K562 (cell line): ENCODE measurements around the gene ORC4. TPM values are rescaled to one million over a fixed set of nuclear protein-coding genes. Genes with fewer than 3 reads are reported as not detected.

Experiments
- BCOR ChIP-seq: fragments of 450-650 bp; IDR thresholded peaks from 2 replicates; pipeline ENCODE4 v1.6.1; 2016
- CBX1 ChIP-seq: sonication (generic); IDR thresholded peaks from 2 replicates; pipeline ENCODE4 v1.6.1; 2016; ENCODE audit warnings: antibody characterized with exemption, low read depth, mild to moderate bottlenecking
- CHD2 ChIP-seq: IDR thresholded peaks from 2 replicates; pipeline ENCODE4 v1.6.1; 2011; ENCODE audit warnings: low read depth, low read length
- CREBBP ChIP-seq: IDR thresholded peaks from one replicate; pipeline ENCODE4 v1.6.1; 2012; ENCODE audit warnings: low read depth, mild to moderate bottlenecking, control low read depth, inconsistent platforms, low read length
- HNRNPLL ChIP-seq: fragments of 200-400 bp; formaldehyde crosslinking; IDR thresholded peaks from 2 replicates; pipeline ENCODE4 v1.6.1; 2017; ENCODE audit warnings: low read length, low read depth, mild to moderate bottlenecking; ENCODE audit not compliant: poor library complexity, severe bottlenecking
- POU5F1 ChIP-seq: fragments of 150-350 bp; IDR thresholded peaks from 2 replicates; pipeline ENCODE4 v1.6.1; 2014; ENCODE audit warnings: borderline replicate concordance, low read length, low read depth, mild to moderate bottlenecking; ENCODE audit not compliant: partially characterized antibody
- PTTG1 ChIP-seq: fragments of 450-650 bp; IDR thresholded peaks from 2 replicates; pipeline ENCODE4 v1.6.1; 2016; ENCODE audit warnings: low read depth, mild to moderate bottlenecking, missing genetic modification characterization, missing compliant biosample characterization
- ZNF444 ChIP-seq: fragments of 250-450 bp; sonication (Bioruptor Pico); IDR thresholded peaks from 2 replicates; pipeline ENCODE4 v1.4.0; 2020; ENCODE audit warnings: mild to moderate bottlenecking, moderate library complexity
- polyA plus RNA-seq, 8 experiments: library from polyadenylated mRNA; depleted of rRNA in 4 of 8; stranded (reverse) in 5 of 8; unstranded in 3 of 8; fragments of >200 nt; fragmentation: Nextera tagmentation in 2 of 8; fragmentation: Illumina TruSeq in 1 of 8; extraction: Ambion mirVana in 2 of 8; extraction: Trizol in 1 of 8; gene quantifications; 2 replicates each; pipeline versions ENCODE4 v1.2.1 to v1.2.3, GENCODE V29; 2011 to 2014; ENCODE audit warnings: inconsistent platforms in 1 of 8, missing spikeins in 1 of 8
- total RNA-seq, 7 experiments: library from RNA; depleted of rRNA in 6 of 7; stranded (reverse); fragments of >200 nt in 6 of 7; fragmentation: Illumina TruSeq in 2 of 7; extraction: Trizol in 2 of 7; gene quantifications; 2 replicates each; pipeline versions ENCODE4 v1.2.1 to v1.2.3, GENCODE V29; 2011 to 2021; ENCODE audit warnings: low replicate concordance in 1 of 7
- TF ChIP-seq, protein P1 (sequence below): fragments of 250-450 bp; sonication (Bioruptor Pico); IDR thresholded peaks from 2 replicates; pipeline ENCODE4 v1.4.0; 2020
- TF ChIP-seq, protein P2 (sequence below): sonication (generic); formaldehyde crosslinking; IDR thresholded peaks from 2 replicates; pipeline ENCODE4 v1.8.1; 2022; ENCODE audit warnings: missing genetic modification reagents
- TF ChIP-seq, protein P3 (sequence below), 2 experiments: fragments of 450-650 bp; formaldehyde crosslinking in 1 of 2; IDR thresholded peaks; 2 replicates each; pipeline versions ENCODE4 v1.4.0 to v1.6.1; 2014 to 2020; ENCODE audit warnings: mild to moderate bottlenecking in 2 of 2, borderline replicate concordance in 1 of 2, low read depth in 1 of 2

ORC4 gene
- total and polyA plus RNA-seq, 9 of the 15 experiments (the other 6 are each of a cell fraction or from before 2014, with no cell fraction given), result 58.6 to 100 (median 70.5) TPM

DNA sequence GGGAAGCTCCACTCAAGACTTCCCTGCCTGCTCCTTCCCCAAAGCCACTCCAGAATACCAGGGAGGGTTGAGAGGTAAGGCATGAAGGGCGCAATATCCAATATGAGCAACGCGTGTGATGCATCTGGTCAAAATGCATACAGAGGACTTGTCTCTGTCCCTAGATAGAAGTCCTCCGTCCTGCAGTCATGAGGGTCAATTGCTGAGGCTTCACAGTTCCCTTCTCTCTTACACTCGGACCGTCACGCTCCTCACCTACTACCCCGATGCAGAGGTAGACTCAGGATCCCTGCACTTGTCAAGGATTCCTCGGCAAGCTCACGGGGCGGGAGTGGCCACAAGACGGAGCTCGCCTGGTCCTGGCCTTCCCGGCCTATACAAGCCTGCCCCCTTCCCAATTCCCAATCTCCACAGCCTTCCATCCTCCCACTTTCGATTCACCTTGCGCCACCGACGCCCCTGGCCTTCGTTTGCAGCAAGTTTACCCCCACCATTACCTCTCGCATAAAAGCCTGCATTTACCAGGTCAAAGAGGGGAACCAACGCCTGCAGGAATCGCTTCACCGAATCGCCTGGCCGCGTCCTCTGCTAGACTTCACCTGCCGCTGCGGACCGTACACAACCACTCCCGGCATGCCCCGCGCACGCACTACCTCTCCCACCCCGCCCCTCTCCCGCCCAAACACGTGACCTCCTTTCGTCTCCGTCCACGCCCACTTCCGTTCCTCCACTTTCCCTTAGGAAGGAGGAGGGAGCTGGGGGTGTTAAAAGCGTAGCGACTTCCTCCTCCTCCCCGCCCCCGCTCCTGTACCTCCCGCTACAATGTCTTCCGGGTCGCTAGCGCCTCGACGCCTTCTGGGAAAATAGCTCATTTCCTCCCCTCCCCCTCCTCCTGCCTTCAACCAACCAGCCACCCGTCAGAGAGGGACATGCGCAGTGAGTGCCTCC, at the start of gene ORC4 (continued):
- TF ChIP-seq, protein P1, sequence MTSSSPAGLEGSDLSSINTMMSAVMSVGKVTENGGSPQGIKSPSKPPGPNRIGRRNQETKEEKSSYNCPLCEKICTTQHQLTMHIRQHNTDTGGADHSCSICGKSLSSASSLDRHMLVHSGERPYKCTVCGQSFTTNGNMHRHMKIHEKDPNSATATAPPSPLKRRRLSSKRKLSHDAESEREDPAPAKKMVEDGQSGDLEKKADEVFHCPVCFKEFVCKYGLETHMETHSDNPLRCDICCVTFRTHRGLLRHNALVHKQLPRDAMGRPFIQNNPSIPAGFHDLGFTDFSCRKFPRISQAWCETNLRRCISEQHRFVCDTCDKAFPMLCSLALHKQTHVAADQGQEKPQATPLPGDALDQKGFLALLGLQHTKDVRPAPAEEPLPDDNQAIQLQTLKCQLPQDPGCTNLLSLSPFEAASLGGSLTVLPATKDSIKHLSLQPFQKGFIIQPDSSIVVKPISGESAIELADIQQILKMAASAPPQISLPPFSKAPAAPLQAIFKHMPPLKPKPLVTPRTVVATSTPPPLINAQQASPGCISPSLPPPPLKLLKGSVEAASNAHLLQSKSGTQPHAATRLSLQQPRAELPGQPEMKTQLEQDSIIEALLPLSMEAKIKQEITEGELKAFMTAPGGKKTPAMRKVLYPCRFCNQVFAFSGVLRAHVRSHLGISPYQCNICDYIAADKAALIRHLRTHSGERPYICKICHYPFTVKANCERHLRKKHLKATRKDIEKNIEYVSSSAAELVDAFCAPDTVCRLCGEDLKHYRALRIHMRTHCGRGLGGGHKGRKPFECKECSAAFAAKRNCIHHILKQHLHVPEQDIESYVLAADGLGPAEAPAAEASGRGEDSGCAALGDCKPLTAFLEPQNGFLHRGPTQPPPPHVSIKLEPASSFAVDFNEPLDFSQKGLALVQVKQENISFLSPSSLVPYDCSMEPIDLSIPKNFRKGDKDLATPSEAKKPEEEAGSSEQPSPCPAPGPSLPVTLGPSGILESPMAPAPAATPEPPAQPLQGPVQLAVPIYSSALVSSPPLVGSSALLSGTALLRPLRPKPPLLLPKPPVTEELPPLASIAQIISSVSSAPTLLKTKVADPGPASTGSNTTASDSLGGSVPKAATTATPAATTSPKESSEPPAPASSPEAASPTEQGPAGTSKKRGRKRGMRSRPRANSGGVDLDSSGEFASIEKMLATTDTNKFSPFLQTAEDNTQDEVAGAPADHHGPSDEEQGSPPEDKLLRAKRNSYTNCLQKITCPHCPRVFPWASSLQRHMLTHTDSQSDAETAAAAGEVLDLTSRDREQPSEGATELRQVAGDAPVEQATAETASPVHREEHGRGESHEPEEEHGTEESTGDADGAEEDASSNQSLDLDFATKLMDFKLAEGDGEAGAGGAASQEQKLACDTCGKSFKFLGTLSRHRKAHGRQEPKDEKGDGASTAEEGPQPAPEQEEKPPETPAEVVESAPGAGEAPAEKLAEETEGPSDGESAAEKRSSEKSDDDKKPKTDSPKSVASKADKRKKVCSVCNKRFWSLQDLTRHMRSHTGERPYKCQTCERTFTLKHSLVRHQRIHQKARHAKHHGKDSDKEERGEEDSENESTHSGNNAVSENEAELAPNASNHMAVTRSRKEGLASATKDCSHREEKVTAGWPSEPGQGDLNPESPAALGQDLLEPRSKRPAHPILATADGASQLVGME (CRISPR knock-in tag), result 0 out of 2 replicates have a peak, but pooled peaks have one; percentile 23
- TF ChIP-seq HNRNPLL, result peak; percentile 75
- TF ChIP-seq CBX1, result peak; percentile 73; the same call in 1 of the 2 replicates
- TF ChIP-seq ZNF444 (CRISPR knock-in tag), result no peak
- peak; percentile 77 for TF ChIP-seq BCOR
- no peak for TF ChIP-seq PTTG1
- TF ChIP-seq, protein P2, sequence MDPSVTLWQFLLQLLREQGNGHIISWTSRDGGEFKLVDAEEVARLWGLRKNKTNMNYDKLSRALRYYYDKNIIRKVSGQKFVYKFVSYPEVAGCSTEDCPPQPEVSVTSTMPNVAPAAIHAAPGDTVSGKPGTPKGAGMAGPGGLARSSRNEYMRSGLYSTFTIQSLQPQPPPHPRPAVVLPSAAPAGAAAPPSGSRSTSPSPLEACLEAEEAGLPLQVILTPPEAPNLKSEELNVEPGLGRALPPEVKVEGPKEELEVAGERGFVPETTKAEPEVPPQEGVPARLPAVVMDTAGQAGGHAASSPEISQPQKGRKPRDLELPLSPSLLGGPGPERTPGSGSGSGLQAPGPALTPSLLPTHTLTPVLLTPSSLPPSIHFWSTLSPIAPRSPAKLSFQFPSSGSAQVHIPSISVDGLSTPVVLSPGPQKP (CRISPR knock-in tag), result no peak
- peak; percentile 76 for TF ChIP-seq CHD2
- TF ChIP-seq CREBBP, result no peak
- TF ChIP-seq POU5F1, result peak; percentile 42
- TF ChIP-seq, protein P3, sequence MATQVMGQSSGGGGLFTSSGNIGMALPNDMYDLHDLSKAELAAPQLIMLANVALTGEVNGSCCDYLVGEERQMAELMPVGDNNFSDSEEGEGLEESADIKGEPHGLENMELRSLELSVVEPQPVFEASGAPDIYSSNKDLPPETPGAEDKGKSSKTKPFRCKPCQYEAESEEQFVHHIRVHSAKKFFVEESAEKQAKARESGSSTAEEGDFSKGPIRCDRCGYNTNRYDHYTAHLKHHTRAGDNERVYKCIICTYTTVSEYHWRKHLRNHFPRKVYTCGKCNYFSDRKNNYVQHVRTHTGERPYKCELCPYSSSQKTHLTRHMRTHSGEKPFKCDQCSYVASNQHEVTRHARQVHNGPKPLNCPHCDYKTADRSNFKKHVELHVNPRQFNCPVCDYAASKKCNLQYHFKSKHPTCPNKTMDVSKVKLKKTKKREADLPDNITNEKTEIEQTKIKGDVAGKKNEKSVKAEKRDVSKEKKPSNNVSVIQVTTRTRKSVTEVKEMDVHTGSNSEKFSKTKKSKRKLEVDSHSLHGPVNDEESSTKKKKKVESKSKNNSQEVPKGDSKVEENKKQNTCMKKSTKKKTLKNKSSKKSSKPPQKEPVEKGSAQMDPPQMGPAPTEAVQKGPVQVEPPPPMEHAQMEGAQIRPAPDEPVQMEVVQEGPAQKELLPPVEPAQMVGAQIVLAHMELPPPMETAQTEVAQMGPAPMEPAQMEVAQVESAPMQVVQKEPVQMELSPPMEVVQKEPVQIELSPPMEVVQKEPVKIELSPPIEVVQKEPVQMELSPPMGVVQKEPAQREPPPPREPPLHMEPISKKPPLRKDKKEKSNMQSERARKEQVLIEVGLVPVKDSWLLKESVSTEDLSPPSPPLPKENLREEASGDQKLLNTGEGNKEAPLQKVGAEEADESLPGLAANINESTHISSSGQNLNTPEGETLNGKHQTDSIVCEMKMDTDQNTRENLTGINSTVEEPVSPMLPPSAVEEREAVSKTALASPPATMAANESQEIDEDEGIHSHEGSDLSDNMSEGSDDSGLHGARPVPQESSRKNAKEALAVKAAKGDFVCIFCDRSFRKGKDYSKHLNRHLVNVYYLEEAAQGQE (IDR thresholded peaks at IDR 0.05; ENCODE audit: borderline replicate concordance), result peak; percentile 53
- TF ChIP-seq, protein P3 (CRISPR knock-in tag; IDR thresholded peaks at IDR 0.05; ENCODE audit: low read depth), result no peak
